Right lobe of liver (tissue), 4 donors: ENCODE measurements around the gene SEPTIN10.

Source experiments
- POLR2A ChIP-seq: fragments of 450-650 bp; IDR thresholded peaks from one replicate; pipeline ENCODE4 v1.6.1; 2017; ENCODE audit warnings: antibody characterized with exemption, mild to moderate bottlenecking
- TF ChIP-seq, protein P1 (sequence below), 4 donors: fragments of 200-600 bp in 3 of 4; fragments of 450-650 bp in 1 of 4; IDR thresholded peaks; one replicate each; pipeline versions ENCODE4 v1.5.1 to v1.8.0; 2016 to 2022; ENCODE audit warnings: antibody characterized with exemption in 4 of 4, mild to moderate bottlenecking in 2 of 4
- donor health status: DM: no; HTN: no; CAD: no.
- donor health status: DM: no; HTN: no; CAD: no.
- donor health status: DM: no; HTN: yes; CAD: no.

DNA sequence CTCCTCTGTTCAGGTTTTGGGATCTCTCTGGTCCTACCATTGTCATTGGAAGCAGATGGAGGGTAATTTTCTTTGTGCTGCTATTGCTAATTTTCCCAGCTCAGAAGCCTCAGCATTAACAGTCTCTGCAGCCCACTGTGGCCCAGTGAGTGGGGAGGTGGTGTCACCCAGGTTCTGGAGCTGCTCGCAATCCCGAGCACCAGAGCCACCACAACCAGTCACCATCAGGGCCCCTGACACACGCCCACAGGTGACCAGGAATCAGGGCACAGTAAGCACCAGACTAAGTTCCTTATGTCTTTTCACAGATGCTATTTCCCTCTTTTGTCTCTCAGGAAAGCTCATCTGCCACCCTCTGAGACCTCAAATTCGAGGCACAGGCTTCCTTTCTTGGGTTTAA, 87.9 kb downstream of the SEPTIN10 start:
- TF ChIP-seq, protein P1, sequence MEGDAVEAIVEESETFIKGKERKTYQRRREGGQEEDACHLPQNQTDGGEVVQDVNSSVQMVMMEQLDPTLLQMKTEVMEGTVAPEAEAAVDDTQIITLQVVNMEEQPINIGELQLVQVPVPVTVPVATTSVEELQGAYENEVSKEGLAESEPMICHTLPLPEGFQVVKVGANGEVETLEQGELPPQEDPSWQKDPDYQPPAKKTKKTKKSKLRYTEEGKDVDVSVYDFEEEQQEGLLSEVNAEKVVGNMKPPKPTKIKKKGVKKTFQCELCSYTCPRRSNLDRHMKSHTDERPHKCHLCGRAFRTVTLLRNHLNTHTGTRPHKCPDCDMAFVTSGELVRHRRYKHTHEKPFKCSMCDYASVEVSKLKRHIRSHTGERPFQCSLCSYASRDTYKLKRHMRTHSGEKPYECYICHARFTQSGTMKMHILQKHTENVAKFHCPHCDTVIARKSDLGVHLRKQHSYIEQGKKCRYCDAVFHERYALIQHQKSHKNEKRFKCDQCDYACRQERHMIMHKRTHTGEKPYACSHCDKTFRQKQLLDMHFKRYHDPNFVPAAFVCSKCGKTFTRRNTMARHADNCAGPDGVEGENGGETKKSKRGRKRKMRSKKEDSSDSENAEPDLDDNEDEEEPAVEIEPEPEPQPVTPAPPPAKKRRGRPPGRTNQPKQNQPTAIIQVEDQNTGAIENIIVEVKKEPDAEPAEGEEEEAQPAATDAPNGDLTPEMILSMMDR (IDR thresholded peaks at IDR 0.05), result no peak
- no peak for TF ChIP-seq POLR2A
